Activated CD4-positive, alpha-beta T cell treated with anti-CD3 and anti-CD28 coated beads, Interleukin-2, amount 50 U/mL, for 4 hours (primary cell): Measurements from ENCODE around the gene SRD5A3.
"Not testable (repeated sequence)": the region's sequence is repeated elsewhere in the genome, so short reads cannot be mapped to it uniquely, and the experiment has no call there.

Experiments
- DNase-seq, 2 experiments: peaks; one replicate each; pipeline ENCODE4 v3.0.0-alpha.2; 2020

Gene SRD5A3

GRCh38 chr4:55347610-55348228 lies 1.7 kb downstream of the SRD5A3 start:
- no peak for DNase-seq

- no peak for DNase-seq
Measured at GRCh38 chr4:55348466-55348865, 2.4 kb downstream of the SRD5A3 start.

GRCh38 chr4:55350870-55351269 lies 4.8 kb downstream of the SRD5A3 start:
- not testable (repeated sequence) for DNase-seq

- DNase-seq, result no peak
Measured at GRCh38 chr4:55351824-55352223, 5.8 kb downstream of the SRD5A3 start.

GRCh38 chr4:55352726-55353125 lies 6.7 kb downstream of the SRD5A3 start:
- DNase-seq, result no peak

GRCh38 chr4:55353228-55353747 lies 7.2 kb downstream of the SRD5A3 start:
- DNase-seq, result not testable (repeated sequence)

GRCh38 chr4:55354648-55355047 lies 8.6 kb downstream of the SRD5A3 start:
- no peak for DNase-seq

- no peak for DNase-seq
Measured at GRCh38 chr4:55355555-55355954, 9.5 kb downstream of the SRD5A3 start.

- DNase-seq, result no peak
Measured at GRCh38 chr4:55356991-55357461, 11.0 kb downstream of the SRD5A3 start.

GRCh38 chr4:55358246-55358645 lies 12.2 kb downstream of the SRD5A3 start:
- no peak for DNase-seq

GRCh38 chr4:55358668-55359067 lies 12.6 kb downstream of the SRD5A3 start:
- no peak for DNase-seq

- no peak for DNase-seq
Measured at GRCh38 chr4:55359397-55359916, 13.4 kb downstream of the SRD5A3 start.

GRCh38 chr4:55362938-55363337 lies 16.9 kb downstream of the SRD5A3 start:
- DNase-seq, result not testable (repeated sequence)

GRCh38 chr4:55363691-55364351 lies 17.8 kb downstream of the SRD5A3 start:
- DNase-seq, result no peak

GRCh38 chr4:55364691-55365344 lies 18.8 kb downstream of the SRD5A3 start:
- DNase-seq, result no peak

GRCh38 chr4:55365345-55365728 lies 19.3 kb downstream of the SRD5A3 start:
- no peak for DNase-seq

GRCh38 chr4:55366621-55367020 lies 20.6 kb downstream of the SRD5A3 start:
- no peak for DNase-seq

GRCh38 chr4:55367084-55367722 lies 21.2 kb downstream of the SRD5A3 start:
- no peak for DNase-seq

- DNase-seq, result no peak
Measured at GRCh38 chr4:55369968-55370367, 23.9 kb downstream of the SRD5A3 start.

- no peak for DNase-seq
Measured at GRCh38 chr4:55372259-55372658, 26.2 kb downstream of the SRD5A3 start.

GRCh38 chr4:55373461-55373860 lies 27.4 kb downstream of the SRD5A3 start:
- DNase-seq, result no peak

- DNase-seq, result no peak
Measured at GRCh38 chr4:55376698-55377097, 30.7 kb downstream of the SRD5A3 start.
